ENCODE data around the gene CA11. TPM values are rescaled to one million over a fixed set of nuclear protein-coding genes. Genes with fewer than 3 reads are reported as not detected.

CA11 gene
- total and polyA plus RNA-seq, 9 of the 15 experiments (the other 6 are each of a cell fraction or from before 2014, with no cell fraction given) = 2.9 to 19.9 (median 8.3) TPM

DNA sequence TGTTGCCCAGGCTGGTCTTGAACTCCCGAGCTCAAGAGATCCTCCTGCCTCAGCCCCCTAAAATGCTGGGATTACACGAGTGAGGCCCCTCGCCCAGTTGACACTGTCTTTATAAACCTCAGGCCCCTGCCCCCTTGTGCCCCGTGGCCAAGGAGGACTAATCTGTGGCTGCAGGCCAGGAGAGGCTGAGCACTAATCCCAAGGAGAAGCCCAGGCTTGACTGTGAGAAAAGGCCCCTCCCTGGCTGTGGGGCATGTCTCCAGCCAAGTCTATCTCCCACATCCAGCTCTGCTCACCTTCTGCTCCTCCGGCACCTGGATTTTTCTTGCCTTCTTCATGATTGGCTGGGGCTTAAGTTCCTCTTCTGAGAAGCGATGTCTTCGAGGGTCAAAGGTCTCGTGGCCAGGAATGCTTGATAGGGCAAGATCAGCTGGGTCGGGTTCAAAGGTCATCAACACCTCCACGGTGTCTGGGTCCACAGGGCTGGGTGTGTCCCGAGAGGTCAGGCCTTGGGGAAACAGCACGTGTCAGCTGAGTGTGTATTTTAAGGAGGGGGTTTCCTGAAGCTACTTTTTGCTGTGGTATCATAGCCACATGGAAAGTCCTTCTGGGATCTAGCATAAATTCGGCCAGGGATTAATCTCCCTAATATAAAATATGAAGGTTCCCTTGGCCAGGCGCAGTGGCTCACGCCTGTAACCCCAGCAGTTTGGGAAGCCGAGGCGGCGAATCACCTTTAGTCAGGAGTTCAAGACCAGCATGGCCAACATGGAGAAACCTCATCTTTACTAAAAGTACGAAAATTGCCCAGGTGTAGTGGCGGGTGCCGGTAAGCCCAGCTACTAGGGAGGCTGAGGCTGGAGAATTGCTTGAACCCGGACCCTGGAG is 12.6 kb downstream of the CA11 start (continued):
- TF ChIP-seq, protein P1, sequence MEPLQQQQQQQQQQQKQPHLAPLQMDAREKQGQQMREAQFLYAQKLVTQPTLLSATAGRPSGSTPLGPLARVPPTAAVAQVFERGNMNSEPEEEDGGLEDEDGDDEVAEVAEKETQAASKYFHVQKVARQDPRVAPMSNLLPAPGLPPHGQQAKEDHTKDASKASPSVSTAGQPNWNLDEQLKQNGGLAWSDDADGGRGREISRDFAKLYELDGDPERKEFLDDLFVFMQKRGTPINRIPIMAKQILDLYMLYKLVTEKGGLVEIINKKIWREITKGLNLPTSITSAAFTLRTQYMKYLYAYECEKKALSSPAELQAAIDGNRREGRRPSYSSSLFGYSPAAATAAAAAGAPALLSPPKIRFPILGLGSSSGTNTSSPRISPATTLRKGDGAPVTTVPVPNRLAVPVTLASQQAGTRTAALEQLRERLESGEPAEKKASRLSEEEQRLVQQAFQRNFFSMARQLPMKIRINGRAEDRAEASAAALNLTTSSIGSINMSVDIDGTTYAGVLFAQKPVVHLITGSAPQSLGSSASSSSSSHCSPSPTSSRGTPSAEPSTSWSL (CRISPR knock-in tag; IDR thresholded peaks at IDR 0.05; ENCODE audit: borderline replicate concordance) = no peak
- TF ChIP-seq ELF1 (tag; IDR thresholded peaks at IDR 0.05) (no peak), PHB2 (IDR thresholded peaks at IDR 0.05; ENCODE audit: low read depth) (no peak), WHSC1 (IDR thresholded peaks at IDR 0.05; ENCODE audit: low read length) (no peak), ZNF274 (IDR thresholded peaks at IDR 0.05; ENCODE audit: borderline replicate concordance, low read depth, low read length) (no peak), MAFF (IDR thresholded peaks at IDR 0.05; ENCODE audit: low read length) (no peak; the same call in 1 of the 2 replicates), ZNF24 (IDR thresholded peaks at IDR 0.05) (no peak), NR2C1 (IDR thresholded peaks at IDR 0.05) (peak; percentile 98), NR2C1 (tag; IDR thresholded peaks at IDR 0.05) (peak; percentile 98), MCM5 (IDR thresholded peaks at IDR 0.05; ENCODE audit: low read depth) (no peak), ZNF79 (CRISPR knock-in tag; IDR thresholded peaks at IDR 0.05; ENCODE audit: low read depth) (no peak), POLR2AphosphoS2 (IDR thresholded peaks at IDR 0.05; ENCODE audit: low read length) (no peak)
- TF ChIP-seq, protein P2, sequence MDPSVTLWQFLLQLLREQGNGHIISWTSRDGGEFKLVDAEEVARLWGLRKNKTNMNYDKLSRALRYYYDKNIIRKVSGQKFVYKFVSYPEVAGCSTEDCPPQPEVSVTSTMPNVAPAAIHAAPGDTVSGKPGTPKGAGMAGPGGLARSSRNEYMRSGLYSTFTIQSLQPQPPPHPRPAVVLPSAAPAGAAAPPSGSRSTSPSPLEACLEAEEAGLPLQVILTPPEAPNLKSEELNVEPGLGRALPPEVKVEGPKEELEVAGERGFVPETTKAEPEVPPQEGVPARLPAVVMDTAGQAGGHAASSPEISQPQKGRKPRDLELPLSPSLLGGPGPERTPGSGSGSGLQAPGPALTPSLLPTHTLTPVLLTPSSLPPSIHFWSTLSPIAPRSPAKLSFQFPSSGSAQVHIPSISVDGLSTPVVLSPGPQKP (CRISPR knock-in tag; IDR thresholded peaks at IDR 0.05) = no peak
- TF ChIP-seq, protein P3, sequence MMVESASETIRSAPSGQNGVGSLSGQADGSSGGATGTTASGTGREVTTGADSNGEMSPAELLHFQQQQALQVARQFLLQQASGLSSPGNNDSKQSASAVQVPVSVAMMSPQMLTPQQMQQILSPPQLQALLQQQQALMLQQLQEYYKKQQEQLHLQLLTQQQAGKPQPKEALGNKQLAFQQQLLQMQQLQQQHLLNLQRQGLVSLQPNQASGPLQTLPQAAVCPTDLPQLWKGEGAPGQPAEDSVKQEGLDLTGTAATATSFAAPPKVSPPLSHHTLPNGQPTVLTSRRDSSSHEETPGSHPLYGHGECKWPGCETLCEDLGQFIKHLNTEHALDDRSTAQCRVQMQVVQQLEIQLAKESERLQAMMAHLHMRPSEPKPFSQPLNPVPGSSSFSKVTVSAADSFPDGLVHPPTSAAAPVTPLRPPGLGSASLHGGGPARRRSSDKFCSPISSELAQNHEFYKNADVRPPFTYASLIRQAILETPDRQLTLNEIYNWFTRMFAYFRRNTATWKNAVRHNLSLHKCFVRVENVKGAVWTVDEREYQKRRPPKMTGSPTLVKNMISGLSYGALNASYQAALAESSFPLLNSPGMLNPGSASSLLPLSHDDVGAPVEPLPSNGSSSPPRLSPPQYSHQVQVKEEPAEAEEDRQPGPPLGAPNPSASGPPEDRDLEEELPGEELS (CRISPR knock-in tag; IDR thresholded peaks at IDR 0.05; ENCODE audit: borderline replicate concordance) = no peak
- TF ChIP-seq, protein P4, sequence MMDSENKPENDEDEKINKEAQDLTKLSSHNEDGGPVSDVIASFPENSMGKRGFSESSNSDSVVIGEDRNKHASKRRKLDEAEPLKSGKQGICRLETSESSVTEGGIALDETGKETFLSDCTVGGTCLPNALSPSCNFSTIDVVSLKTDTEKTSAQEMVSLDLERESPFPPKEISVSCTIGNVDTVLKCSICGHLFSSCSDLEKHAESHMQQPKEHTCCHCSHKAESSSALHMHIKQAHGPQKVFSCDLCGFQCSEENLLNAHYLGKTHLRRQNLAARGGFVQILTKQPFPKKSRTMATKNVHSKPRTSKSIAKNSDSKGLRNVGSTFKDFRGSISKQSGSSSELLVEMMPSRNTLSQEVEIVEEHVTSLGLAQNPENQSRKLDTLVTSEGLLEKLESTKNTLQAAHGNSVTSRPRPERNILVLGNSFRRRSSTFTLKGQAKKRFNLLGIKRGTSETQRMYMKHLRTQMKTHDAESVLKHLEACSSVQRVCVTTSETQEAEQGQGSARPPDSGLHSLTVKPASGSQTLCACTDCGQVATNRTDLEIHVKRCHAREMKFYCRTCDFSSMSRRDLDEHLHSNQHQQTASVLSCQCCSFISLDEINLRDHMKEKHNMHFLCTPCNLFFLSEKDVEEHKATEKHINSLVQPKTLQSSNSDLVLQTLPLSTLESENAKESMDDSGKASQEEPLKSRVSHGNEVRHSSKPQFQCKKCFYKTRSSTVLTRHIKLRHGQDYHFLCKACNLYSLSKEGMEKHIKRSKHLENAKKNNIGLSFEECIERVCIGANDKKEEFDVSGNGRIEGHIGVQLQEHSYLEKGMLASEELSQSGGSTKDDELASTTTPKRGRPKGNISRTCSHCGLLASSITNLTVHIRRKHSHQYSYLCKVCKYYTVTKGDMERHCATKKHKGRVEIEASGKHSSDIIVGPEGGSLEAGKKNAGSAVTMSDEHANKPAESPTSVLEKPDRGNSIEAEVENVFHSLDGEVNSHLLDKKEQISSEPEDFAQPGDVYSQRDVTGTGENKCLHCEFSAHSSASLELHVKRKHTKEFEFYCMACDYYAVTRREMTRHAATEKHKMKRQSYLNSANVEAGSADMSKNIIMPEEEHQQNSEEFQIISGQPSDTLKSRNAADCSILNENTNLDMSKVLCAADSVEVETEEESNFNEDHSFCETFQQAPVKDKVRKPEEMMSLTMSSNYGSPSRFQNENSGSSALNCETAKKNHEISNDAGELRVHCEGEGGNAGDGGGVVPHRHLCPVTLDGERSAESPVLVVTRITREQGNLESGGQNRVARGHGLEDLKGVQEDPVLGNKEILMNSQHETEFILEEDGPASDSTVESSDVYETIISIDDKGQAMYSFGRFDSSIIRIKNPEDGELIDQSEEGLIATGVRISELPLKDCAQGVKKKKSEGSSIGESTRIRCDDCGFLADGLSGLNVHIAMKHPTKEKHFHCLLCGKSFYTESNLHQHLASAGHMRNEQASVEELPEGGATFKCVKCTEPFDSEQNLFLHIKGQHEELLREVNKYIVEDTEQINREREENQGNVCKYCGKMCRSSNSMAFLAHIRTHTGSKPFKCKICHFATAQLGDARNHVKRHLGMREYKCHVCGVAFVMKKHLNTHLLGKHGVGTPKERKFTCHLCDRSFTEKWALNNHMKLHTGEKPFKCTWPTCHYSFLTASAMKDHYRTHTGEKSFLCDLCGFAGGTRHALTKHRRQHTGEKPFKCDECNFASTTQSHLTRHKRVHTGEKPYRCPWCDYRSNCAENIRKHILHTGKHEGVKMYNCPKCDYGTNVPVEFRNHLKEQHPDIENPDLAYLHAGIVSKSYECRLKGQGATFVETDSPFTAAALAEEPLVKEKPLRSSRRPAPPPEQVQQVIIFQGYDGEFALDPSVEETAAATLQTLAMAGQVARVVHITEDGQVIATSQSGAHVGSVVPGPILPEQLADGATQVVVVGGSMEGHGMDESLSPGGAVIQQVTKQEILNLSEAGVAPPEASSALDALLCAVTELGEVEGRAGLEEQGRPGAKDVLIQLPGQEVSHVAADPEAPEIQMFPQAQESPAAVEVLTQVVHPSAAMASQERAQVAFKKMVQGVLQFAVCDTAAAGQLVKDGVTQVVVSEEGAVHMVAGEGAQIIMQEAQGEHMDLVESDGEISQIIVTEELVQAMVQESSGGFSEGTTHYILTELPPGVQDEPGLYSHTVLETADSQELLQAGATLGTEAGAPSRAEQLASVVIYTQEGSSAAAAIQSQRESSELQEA (IDR thresholded peaks at IDR 0.05; ENCODE audit: low read depth) = no peak

All from K562 (cell line).